NCI-H748 (cell line): ENCODE measurements around the gene PCNX4.
"Not testable (repeated sequence)": the region's sequence is repeated elsewhere in the genome, so short reads cannot be mapped to it uniquely, and the experiment has no call there.

Experiments
- DNase-seq: peaks from one replicate; lab custom pipeline; 2025; ENCODE audit not compliant: unreplicated experiment; lab: John Stamatoyannopoulos, UW

Gene PCNX4

DNA sequence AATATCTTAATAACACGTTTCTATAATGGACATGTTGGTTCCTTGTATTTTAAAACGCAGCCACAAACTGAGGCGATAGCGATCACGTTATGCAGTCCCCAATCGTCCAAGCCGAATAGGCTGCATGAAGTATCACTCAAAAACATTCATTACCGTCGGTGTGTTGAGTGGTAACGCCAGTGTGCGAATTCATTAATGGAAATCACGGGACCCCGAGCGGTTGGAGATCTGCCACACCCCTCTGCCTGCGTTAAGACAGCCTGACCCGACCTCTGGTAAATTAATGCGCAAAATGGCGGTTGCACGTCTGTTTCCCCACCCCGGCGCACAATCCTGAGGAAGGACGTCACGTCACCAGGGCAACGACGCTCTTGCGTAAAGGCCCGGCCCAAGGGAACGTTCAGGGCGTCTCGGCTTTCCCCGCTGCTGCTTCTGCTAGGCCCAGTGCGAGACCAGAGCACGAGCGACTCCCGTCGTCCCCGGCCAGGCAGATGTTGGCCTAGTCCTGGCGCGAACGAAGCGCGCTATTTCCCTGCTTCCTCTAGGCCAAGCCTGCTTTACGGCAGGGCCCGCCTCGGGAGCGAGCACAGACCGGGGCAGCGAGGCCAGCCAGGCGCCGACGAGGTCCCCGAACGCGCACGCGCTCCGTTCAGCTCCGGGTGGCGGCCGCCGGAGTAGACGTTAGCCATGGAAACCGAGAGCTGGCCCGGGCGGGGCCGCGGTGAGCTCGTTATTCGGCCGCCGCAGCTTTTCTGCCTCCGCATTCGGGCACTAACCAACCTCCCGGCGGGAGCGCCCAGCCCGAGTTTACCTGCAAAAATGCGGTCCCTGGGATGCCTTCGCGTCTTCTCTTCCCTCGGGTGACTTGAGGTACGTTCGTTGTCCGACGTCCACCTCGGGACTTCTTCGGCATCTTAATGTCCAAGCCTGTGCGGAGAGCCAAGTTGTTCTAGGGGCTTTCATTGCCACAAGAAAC is at the start of gene PCNX4:
Gene PCNX4, plus strand, starts transcription at position 374 of the 976 bp plus-strand sequence. CDS start 15,716 bp downstream, outside the sequence.
- DNase-seq, result peak; percentile 100

GRCh38 chr14:60047976-60048375 is 43.7 kb upstream of the PCNX4 start:
- DNase-seq, result not testable (repeated sequence)

DNA sequence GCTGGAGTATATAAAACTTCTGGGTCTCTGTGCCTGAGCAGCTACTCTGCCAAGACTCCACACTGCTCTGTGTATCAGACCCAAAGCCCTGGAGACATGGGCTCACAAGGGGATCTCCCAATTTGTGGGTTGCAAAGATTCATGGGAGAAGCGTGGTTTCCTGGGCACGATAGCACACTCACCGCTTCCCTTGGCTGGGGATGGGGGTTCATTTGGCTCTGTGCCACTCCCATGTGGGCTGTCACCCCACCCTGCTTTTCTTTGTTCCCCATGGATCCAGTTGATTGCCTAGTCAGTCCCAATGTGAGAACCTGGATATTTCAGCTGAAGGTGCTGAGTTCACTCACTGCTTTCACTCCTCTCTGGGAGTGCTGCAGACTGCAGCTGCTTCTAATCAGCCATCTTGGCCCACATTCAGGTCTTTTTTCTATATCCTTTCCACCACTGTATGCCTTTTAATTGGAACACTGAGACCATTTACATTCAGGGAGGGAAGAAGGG is 40.0 kb upstream of the PCNX4 start:
- DNase-seq, result no peak

- DNase-seq, result no peak
Observed at GRCh38 chr14:60058087-60058486, 33.6 kb upstream of the PCNX4 start.

GRCh38 chr14:60061371-60061770 is 30.4 kb upstream of the PCNX4 start:
- DNase-seq, result no peak

DNA sequence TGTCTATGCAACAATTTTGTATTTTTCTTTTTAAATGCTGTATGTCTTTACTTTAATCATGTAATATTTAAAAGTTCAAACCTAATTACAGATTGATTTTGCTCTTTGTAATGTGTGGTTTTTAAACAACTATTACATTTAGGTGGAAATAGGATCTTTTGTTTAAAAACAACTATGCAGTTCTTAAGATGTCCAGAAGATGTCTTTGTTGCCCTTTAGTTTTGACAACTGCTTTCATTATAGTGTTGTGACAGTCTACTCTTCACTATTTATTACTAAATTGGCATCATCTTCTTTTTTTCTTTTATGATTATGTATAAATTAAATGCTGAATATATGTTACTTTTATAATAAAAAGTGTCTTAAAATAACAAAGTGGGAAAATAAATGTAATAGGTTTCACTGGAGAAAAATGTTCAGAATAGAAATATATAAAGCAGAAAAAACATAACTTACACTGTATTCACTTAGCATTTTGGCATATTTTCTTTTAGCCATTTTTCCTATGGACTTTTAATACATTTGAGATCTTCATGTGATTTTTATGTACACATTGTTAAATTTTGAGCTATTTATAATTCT is 27.1 kb upstream of the PCNX4 start:
- peak; percentile 28 for DNase-seq

- DNase-seq, result no peak
Observed at GRCh38 chr14:60067882-60068281, 23.8 kb upstream of the PCNX4 start.

- peak; percentile 7 for DNase-seq
Observed at GRCh38 chr14:60079723-60080122, 12.0 kb upstream of the PCNX4 start.

DNA sequence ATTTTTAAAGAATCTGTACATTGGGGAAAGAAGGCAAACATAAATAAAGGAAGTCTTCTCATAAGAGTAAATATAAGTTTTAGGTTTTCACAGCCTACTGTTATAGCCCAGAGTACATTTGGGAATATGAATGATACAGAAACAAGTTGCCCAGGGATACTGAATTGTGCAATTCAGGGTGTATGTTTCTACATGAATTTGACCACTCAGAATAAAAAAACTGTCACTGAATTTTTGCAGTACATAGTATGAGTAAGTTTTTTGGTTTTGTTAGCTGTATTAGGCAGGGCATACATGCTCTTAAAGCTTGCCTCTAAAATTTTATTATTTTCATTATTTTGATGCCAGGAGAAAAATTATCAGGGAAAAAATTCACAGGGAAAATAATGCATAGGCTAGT is 6.6 kb upstream of the PCNX4 start:
- DNase-seq, result no peak

DNA sequence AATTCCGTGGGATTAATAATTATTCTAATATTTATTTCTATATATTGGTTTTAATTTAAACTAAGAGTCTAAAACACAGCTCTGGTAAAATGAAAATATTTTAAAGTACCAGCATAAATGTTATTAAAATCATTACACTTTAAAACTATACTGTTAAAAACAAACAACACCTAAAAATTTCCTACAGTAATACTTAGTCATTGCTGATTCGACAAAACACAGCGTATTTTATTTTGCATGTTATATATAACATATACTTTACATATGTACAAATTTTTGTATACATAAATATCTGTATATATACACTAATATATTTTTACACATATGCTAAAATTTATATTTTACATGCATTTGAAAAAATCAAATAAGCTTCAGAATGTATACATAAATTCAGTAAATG is 6.0 kb upstream of the PCNX4 start:
- no peak for DNase-seq

- DNase-seq, result no peak
Observed at GRCh38 chr14:60087668-60088067, 4.1 kb upstream of the PCNX4 start.

GRCh38 chr14:60089221-60089620 is 2.5 kb upstream of the PCNX4 start:
- DNase-seq, result no peak

GRCh38 chr14:60090864-60091519 is 731 bp upstream of the PCNX4 start:
- peak; percentile 74 for DNase-seq

DNA sequence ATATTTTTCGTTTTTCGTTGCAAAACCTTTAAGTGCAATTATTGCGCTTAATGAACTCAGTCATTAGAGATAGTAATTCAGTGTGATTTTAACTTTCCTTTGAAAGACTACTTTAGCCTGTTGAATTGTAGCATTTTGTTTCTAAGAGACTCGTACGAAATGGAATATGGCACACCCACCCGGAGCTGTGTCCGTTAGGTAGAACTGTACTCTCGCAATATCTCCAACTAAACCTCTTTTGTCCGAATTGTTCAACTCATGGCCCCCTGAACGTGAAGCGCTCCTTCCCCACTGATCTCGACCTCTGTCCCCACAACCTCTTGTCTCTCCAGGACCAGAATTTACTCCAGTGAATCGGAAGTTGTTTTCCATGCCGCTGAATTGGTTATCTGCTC is 800 bp downstream of the PCNX4 start:
- DNase-seq, result peak; percentile 44

DNA sequence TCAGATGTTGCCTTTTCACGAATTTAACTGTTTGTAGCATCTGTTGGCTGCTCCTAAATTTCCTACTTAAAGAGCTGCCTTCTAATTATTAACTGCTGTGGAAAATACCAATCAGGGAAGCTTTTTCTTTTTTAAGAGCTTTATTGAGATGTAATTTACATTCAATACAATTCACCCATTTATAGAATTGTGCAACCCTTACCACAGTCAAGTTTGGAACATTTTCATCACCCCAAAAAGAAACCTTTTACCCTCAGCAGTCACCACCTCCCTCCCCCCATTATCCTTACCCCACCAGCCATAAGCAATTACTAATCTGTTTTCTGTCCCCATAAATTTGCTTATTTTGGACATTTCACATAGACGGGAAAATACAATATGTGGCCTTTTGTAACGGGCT is 1.4 kb downstream of the PCNX4 start:
- DNase-seq, result no peak

GRCh38 chr14:60093606-60094005 is 1.9 kb downstream of the PCNX4 start:
- no peak for DNase-seq

DNA sequence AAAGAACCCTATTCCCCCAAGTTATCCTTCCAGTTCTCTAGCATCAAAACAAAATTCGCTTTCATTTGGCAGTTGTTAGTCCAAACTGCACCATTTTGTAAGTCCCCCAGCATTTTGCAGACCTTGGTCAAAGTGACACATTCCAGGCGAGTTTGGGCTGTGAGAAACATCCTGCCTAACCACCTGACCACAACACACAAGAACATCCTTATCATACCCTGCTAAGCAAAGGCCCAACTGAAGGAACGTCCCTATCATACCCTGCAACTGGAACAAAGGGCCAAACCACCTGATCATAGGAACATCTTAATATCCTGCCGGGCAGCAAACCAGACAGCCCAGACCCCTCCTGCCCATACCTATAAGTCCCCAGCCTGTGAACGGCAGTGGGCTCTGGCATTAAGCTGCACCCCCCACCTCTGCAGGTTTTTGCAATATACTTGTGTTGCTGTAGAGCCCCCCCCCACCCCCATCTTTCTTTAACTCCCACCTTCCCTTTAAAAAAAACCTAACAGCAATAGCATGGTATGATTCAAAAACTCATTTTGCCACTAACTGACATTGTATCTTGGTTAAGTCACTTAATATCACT is 2.7 kb downstream of the PCNX4 start:
- DNase-seq, result peak; percentile 26

GRCh38 chr14:60095231-60095630 is 3.5 kb downstream of the PCNX4 start:
- no peak for DNase-seq

DNA sequence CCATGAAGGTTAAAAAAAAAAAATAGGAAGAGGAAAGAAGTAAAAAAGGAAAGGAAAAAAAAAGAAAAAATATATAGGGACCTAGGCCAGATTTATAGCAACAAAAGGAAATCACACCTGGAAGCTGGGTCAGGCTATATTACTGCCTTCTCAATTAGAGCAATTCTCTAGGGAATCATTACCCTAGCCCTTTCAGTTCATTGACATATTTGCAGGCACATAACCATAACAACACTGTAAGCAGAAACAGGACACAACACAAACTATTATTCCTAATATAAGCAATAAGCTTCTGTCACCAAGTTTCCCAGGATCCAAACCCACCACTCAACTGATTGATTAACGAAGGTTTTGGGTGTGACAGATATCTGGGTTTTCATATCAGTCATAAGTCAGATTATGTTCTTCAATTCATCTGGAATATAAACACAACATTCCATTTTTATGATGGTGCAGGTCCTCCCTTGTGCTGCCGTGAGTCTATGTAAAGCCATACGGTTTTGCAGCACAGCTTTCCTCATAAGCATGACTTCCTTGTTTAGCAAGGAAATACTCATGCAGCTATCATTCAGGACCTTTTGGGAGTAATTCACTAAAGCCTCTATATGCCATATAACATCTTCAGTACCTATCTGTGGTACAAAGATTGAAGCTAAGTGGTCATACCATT is 4.2 kb downstream of the PCNX4 start:
- peak; percentile 33 for DNase-seq

DNA sequence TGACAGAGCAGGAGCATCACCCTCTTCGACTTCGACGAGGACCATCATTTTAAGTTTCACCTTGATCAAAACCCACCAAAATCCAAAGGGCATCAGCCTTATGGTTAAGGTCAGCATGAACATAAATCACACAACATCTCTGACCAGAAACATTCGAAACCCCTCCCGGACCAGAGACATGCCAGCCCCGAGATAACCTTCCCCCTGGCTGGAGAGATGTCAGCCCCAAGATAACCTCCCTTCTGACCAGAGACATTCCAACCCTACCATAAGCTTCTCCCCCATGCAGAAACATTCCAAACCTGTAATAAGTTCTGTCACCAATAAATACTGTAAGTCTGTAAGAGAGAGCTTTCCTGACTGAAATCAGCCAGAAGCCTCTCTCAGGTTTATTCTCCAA is 6.3 kb downstream of the PCNX4 start:
- no peak for DNase-seq

DNA sequence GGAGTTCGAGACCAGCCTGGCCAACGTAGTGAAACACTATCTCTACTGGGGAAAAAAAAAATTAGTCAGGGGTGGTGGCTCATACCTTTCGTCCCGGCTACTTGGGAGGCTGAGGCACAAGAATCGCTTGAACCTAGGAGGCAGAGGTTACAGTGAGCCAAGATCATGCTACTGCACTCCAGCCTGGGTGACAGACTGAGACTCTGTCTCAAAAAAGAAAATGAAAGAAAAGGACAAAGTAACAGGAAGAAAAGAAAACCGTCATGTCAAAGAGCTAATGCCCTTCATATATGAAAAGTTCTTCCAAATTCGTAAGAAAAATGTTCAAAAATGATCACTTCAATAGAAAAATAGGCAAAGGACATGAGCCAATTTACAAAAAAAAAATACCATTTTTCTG is 8.1 kb downstream of the PCNX4 start:
- DNase-seq, result not testable (repeated sequence)
